Esophagus squamous epithelium (tissue), 4 donors: ENCODE measurements around the gene UBE2S.

Experiments used
- POLR2A ChIP-seq, 4 donors: fragments of 450-650 bp; IDR thresholded peaks; one replicate each; pipeline ENCODE4 v1.6.1; 2017; ENCODE audit warnings: antibody characterized with exemption in 4 of 4, mild to moderate bottlenecking in 4 of 4, moderate library complexity in 3 of 4
- TF ChIP-seq, protein P1 (sequence below), 6 experiments: fragments of 450-650 bp in 4 of 6; fragments of 200-600 bp in 2 of 6; sonication (generic) in 2 of 6; IDR thresholded peaks; one replicate each; pipeline ENCODE4 v1.5.1; 2016 to 2019; ENCODE audit warnings: antibody characterized with exemption in 6 of 6, mild to moderate bottlenecking in 4 of 6, moderate library complexity in 4 of 6

DNA sequence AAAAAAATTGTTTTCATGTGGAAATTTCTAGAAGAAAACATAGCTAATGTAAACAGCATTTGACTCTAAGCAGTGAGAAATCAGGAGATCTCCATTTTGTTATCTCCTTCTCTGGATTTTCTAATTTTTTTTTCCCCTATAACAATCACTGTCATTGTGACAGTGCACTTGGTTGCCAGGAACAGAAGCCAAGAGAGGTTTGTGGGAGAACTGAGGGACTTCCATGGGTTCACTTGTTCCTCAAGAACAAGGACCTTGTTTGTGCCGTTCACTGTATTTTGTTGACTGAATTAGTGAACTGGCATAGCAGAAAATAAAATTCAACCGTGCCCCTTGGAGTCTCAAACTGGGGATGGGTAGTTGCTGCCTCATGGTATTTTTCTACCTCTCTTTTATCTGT, 18.5 kb upstream of the UBE2S start:
- no peak for TF ChIP-seq POLR2A (IDR thresholded peaks at IDR 0.05)
- TF ChIP-seq, protein P1, sequence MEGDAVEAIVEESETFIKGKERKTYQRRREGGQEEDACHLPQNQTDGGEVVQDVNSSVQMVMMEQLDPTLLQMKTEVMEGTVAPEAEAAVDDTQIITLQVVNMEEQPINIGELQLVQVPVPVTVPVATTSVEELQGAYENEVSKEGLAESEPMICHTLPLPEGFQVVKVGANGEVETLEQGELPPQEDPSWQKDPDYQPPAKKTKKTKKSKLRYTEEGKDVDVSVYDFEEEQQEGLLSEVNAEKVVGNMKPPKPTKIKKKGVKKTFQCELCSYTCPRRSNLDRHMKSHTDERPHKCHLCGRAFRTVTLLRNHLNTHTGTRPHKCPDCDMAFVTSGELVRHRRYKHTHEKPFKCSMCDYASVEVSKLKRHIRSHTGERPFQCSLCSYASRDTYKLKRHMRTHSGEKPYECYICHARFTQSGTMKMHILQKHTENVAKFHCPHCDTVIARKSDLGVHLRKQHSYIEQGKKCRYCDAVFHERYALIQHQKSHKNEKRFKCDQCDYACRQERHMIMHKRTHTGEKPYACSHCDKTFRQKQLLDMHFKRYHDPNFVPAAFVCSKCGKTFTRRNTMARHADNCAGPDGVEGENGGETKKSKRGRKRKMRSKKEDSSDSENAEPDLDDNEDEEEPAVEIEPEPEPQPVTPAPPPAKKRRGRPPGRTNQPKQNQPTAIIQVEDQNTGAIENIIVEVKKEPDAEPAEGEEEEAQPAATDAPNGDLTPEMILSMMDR (IDR thresholded peaks at IDR 0.05), result no peak
